ENCODE data around the gene PLXNC1. TPM values are rescaled to one million over a fixed set of nuclear protein-coding genes. Genes with fewer than 3 reads are reported as not detected.

Gene PLXNC1
- polyA plus RNA-seq, 1 donor = 7.5 TPM

- no peak for DNase-seq
Observed at GRCh38 chr12:94133964-94134795, 14.2 kb upstream of the PLXNC1 start.

GRCh38 chr12:94135896-94136295, 12.5 kb upstream of the PLXNC1 start:
- no peak for DNase-seq

- DNase-seq = no peak
Observed at GRCh38 chr12:94139816-94140215, 8.6 kb upstream of the PLXNC1 start.

- no peak for DNase-seq
Observed at GRCh38 chr12:94140556-94140955, 7.8 kb upstream of the PLXNC1 start.

GRCh38 chr12:94141004-94141764, 7.2 kb upstream of the PLXNC1 start:
- DNase-seq = no peak

- no peak for DNase-seq
Observed at GRCh38 chr12:94141892-94142291, 6.5 kb upstream of the PLXNC1 start.

- no peak for DNase-seq
Observed at GRCh38 chr12:94143438-94143837, 4.9 kb upstream of the PLXNC1 start.

- DNase-seq = no peak
Observed at GRCh38 chr12:94143951-94144350, 4.4 kb upstream of the PLXNC1 start.

GRCh38 chr12:94144781-94145180, 3.6 kb upstream of the PLXNC1 start:
- no peak for DNase-seq

- DNase-seq = no peak
Observed at GRCh38 chr12:94145191-94145983, 3.0 kb upstream of the PLXNC1 start.

GRCh38 chr12:94146166-94146936, 2.0 kb upstream of the PLXNC1 start:
- no peak for DNase-seq

GRCh38 chr12:94147387-94147990, 888 bp upstream of the PLXNC1 start:
- no peak for DNase-seq

- no peak for DNase-seq
Observed at GRCh38 chr12:94148739-94149118, 352 bp downstream of the PLXNC1 start.

GRCh38 chr12:94149119-94149780, 873 bp downstream of the PLXNC1 start:
- DNase-seq = no peak

GRCh38 chr12:94149781-94150239, 1.4 kb downstream of the PLXNC1 start:
- DNase-seq = no peak

GRCh38 chr12:94150240-94151121, 2.1 kb downstream of the PLXNC1 start:
- no peak for DNase-seq

GRCh38 chr12:94151582-94151981, 3.2 kb downstream of the PLXNC1 start:
- no peak for DNase-seq

- no peak for DNase-seq
Observed at GRCh38 chr12:94152292-94153078, 4.1 kb downstream of the PLXNC1 start.

GRCh38 chr12:94157181-94157580, 8.8 kb downstream of the PLXNC1 start:
- DNase-seq = no peak
